Mucosa of gallbladder (tissue), 1 donor: Measurements from ENCODE around the gene ETV1. TPM values are rescaled to one million over a fixed set of nuclear protein-coding genes. Genes with fewer than 3 reads are reported as not detected.
A peak's percentile ranks its signal among the peaks of the same experiment; 100 is the strongest.

ENCODE experiments used
- DNase-seq: peaks from one replicate; pipeline ENCODE4 v3.0.0-alpha.2; 2020; ENCODE audit warnings: low spot score
- total RNA-seq: library from RNA; stranded (reverse); gene quantifications from one replicate; pipeline ENCODE4 v1.2.1, GENCODE V29; 2021
- donor health status: DM: no; HTN: no; CAD: no.

Gene ETV1
- total RNA-seq, 1 donor from 2014 or later = 136 TPM

DNA sequence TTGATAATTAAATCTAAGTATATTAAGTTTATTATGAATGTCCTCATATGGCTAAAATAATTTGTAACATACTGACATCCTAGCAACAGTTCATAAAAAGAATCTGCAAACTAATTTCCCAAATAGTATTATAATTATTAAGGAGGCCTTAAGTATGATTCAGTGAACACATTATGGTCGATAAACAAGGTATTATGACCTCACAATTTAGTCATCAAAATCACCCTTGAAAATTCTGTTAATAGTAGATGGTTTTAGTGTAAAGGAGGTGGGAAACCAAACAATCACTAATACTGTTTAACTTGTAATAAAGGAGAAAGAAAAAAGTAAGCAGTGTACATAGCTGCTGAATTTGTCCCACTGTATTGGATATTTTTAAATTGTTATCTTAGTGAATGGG lies 2.1 kb downstream of the ETV1 start:
- no peak for DNase-seq

DNA sequence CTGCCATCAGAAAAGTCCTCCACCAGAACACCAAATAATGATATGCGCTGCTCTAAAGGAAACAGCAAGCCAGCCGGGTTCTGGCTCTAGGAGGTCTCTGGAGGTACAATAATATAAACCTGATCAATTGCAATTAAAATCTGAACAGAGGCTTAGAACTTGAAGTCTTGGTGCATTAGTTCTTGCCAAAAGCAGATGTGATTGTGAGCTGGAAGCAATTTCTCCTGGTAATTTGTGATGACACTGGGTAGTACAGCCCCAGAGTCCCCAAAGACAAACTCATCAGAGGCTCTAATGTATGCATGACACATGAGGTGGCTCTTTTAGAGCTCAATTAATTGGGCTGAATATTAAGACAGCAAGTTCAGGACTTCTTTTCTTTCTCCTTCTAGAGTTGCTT lies 3.3 kb downstream of the ETV1 start:
- no peak for DNase-seq

- DNase-seq = no peak
Measured at GRCh38 chr7:13984831-13985685, 4.4 kb downstream of the ETV1 start.

- DNase-seq = no peak
Measured at GRCh38 chr7:13984061-13984460, 5.4 kb downstream of the ETV1 start.

- DNase-seq = no peak
Measured at GRCh38 chr7:13982940-13983677, 6.4 kb downstream of the ETV1 start.

DNA sequence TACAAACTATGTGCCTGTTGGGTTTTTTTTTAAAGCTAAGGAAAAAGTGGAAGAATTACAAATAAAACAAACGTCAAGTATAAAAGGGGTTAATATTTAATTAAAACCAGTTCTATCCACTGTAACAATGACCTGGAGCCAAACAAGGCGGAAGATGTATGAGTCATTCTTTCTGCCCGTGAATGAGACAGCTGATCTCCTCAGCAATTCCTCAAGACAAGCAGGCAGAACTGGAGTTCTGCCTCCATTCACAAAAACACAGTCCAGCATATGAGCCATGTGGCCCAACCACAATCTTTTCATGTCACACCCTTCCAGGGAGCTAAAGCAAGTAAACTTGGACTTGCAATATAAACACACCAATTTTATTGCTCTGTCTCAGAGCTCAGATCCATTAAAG lies 8.4 kb downstream of the ETV1 start:
- DNase-seq = peak; percentile 85

DNA sequence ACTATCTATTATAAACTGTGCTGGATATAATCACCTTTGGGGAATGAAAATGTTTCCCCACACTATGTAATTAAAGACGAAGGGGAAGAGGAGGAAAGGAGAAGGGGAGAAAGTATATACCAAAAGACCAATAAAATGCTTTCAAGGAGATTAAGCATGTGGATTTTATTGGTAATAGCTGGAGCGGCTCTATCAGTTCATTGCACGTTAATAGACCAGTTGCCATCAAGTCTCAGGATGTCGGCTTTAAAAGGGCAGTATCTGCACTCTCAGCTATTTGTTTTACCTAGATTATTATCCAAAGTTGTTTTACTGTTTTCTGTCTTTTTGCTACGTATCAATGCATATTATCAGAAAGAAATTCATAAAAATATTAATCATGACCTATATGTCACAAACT lies 9.0 kb downstream of the ETV1 start:
- no peak for DNase-seq

DNA sequence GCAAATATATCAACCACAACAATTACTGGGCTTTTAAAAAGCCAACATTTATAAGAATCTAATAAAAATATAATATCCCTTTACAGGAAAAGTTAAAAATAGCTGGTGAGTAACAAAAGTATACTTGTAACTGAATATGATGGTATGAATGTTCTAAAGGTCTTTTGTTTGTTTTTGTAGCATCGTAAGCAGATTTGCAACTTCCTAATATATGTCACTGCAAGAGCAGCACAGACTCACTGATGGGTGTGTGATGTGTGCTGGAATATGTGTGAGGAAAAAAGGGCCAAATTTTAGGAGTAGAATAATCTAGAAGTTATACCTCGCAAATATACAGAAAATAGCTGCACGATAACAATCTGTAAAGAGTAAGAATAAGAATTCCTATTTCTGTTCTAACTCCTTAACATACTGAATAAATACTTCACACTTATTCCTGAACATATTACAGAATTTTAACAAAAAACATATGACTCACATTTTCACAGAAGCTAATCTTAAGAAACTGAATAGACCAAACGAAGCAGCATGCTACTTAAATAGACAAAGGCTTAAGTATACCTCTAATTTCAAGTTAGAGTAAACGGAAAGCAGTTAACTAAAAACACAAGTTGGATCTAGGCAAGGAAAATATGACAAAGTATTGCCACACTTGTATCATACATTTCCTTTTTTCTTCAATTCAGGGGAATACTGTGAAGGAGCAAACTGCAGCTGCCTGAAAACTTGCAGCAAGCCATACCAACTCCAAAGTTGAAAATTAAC lies 9.6 kb downstream of the ETV1 start:
- no peak for DNase-seq

GRCh38 chr7:13976594-13976993 lies 12.9 kb downstream of the ETV1 start:
- no peak for DNase-seq

- DNase-seq = no peak
Measured at GRCh38 chr7:13965077-13965476, 24.4 kb downstream of the ETV1 start.

DNA sequence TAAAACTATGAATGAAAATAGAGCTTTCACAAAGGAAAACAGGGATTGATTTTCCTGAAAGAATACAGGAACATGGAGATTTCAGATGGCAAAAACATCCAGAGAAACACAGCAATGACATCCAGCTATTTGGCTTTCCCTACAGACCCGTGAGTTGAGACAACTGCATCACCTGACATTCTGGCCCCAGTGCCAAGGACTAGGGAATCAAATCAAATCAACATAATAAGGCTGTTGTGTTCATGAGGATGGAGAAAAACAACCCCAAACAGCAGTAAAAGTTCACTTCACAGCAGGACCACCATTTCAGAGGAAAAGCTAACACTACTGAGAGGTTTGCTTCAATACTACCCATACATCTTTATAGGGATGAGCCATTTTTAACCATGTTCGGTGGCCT lies 25.5 kb downstream of the ETV1 start:
- no peak for DNase-seq

DNA sequence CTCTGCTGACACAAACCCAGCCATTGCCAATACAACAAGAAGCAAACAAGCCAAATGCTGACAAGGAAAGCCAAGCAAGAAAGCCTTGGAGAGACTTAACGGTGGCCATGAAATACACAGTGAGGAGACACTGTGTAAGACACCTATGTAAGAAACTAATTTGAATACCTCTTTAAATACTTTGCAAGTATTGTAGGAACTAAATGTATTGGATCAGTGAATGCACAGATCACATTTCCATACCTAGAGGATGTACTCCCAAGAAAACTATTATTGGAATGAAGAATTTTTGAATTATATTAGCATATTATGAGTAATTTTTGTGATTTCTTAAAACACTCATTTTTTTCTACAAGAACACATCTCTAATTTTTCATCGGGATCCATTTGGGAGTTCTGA lies 34.0 kb downstream of the ETV1 start:
- DNase-seq = no peak

GRCh38 chr7:13953368-13953767 lies 36.1 kb downstream of the ETV1 start:
- no peak for DNase-seq

GRCh38 chr7:13952921-13953320 lies 36.5 kb downstream of the ETV1 start:
- no peak for DNase-seq

- no peak for DNase-seq
Measured at GRCh38 chr7:13949939-13950338, 39.5 kb downstream of the ETV1 start.

DNA sequence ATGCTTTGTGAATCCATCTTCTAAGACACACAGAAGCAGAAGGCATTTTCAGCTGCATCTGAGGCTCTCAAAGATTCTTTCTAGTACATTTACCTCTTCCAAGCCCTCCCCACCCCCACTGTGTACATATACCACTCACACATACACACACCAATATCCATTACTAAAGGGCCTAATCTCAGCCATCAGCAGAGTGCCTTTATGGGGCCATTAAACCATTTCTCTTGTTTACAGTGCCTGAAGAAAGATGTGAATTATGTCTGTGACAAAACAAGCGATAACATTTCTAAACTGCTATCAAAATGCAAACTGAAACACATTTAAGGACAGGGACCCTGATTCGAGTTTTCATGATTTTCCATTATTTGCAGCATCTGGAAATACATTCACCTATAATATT lies 40.0 kb downstream of the ETV1 start:
- DNase-seq = no peak

DNA sequence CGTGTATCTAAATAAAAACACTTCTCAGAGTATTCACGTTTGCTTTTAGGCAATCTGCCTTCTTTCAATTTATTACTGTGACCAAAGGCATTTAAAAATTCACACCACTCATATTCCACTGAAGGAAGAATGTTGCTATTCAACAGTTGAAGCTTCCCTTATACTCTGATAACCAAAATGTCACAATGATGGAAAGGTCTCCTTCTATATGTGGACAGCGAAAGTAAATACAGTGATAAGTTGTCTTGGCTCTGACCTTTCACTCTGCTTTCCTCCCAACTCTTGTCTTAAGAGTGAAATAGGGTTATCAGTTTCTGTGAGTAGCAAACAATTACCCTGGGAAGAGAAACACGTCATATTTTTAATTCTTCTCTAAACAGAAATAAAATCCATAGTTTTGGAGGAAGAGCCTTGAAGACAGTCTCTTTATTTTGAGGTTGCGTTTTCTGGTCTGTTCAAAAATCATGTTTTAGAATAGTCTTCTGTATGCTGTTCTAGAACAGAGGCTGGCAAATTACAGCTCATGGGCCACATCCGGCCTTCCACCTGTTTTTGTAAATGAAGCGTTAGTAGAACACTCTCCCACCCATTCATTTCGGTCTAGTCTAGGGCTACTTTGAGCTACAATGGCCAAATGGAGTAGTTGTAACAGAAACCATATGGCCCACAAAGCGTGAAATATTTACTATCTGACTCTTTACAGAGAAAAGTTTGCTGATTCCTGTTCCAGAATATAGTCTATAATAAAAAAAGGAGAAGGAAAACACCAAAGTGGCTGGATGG lies 41.3 kb downstream of the ETV1 start:
- DNase-seq = no peak

DNA sequence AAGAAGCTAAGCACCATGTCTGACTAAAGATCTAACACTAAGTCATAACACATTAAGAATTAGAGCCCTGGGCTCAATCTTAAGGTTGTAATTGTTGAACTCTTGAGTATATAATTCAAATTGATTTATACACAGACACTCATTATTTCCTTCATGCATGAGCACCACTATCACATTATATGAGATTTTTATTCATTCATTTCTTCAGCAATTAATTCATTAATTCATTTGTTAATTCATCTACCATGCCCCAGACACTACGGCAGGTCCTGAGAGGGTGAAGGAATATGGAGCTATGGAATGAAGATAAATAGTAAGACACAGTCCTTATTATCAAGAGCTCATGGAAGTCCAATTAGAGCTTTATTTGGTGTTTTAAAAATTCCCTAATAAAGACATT lies 41.9 kb downstream of the ETV1 start:
- DNase-seq = no peak

- no peak for DNase-seq
Measured at GRCh38 chr7:13946181-13946580, 43.3 kb downstream of the ETV1 start.

DNA sequence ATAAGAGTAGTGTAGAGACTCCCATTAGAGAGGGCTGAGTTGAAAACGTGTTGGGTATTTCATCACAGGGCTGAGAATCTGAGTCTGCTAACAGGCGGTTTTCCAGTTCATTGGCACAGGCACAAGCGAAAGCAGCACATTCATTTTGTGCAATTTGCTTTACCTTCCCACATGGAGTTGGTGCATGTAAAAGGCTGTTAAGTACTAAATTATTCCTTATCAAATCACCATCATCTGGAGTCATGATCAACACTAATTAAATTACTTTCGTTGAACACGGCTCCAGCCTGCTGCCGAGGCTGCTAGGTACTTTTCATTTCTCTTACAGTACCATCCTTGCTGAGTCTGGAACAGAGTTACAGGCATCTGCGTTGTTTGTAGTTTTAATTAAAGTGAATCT lies 43.8 kb downstream of the ETV1 start:
- no peak for DNase-seq

GRCh38 chr7:13933536-13933935 lies 55.9 kb downstream of the ETV1 start:
- no peak for DNase-seq

DNA sequence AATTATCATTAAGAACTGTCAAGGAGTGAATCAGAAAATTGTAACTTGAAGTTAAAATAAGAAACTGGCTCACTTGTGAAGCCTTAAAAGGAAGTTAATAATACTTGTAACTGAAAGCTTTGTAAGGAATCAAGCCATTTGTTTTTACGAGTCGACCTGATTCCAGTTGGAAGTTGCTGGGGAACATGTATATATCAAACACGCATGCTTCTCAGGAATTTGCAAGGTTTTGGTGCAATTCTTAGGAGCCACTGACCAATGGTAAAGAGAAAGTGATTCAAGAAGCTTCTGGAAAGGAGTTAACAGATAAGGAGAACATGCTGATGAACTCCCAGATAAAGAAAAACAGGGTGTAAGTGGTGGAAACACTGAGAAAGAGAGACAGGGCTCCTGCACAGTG lies 56.4 kb downstream of the ETV1 start:
- no peak for DNase-seq
